Astrocyte (in vitro differentiated cells and primary cell): ENCODE results near the gene CCNI. TPM values are rescaled to one million over a fixed set of nuclear protein-coding genes. Genes with fewer than 3 reads are reported as not detected.

ENCODE experiments used
- DNase-seq: peaks from one replicate; pipeline ENCODE4 v3.0.0-alpha.2; 2010; ENCODE audit warnings: low read depth
- FAIRE-seq: peaks from 2 replicates; lab custom pipeline; 2011; peaks lifted over from hg19 to GRCh38; lab: Jason Lieb, UNC
- H2AFZ ChIP-seq: 2 replicates; pipeline ENCODE4 v1.6.0; 2012; ENCODE audit warnings: low read depth, low read length, inconsistent platforms
- H3K27ac ChIP-seq: 2 replicates; pipeline ENCODE4 v1.5.1; 2011; ENCODE audit warnings: low read depth, low read length, inconsistent platforms
- H3K27me3 ChIP-seq: 2 replicates; pipeline ENCODE4 v1.6.0; 2011; ENCODE audit warnings: low read length, inconsistent platforms; ENCODE audit not compliant: insufficient read depth
- H3K36me3 ChIP-seq: 2 replicates; pipeline ENCODE4 v1.5.1; 2011; ENCODE audit warnings: low read length, inconsistent platforms; ENCODE audit not compliant: insufficient read depth
- H3K4me1 ChIP-seq: 2 replicates; pipeline ENCODE4 v1.5.1; 2011; ENCODE audit warnings: low read length, inconsistent platforms; ENCODE audit not compliant: insufficient read depth
- H3K4me2 ChIP-seq: 2 replicates; pipeline ENCODE4 v1.6.0; 2012; ENCODE audit warnings: low read length, inconsistent platforms
- H3K4me3 ChIP-seq: 2 replicates; pipeline ENCODE4 v1.5.1; 2011; ENCODE audit warnings: low read depth, mild to moderate bottlenecking, low read length, inconsistent platforms; ENCODE audit not compliant: insufficient read depth
- H3K79me2 ChIP-seq: 2 replicates; pipeline ENCODE4 v1.6.0; 2012; ENCODE audit warnings: mild to moderate bottlenecking, low read length, inconsistent platforms; ENCODE audit not compliant: insufficient read depth
- H3K9ac ChIP-seq: 2 replicates; pipeline ENCODE4 v1.6.0; 2012; ENCODE audit warnings: mild to moderate bottlenecking, low read length, inconsistent platforms
- H3K9me3 ChIP-seq: 2 replicates; pipeline ENCODE4 v1.5.1; 2012; ENCODE audit warnings: low read depth, mild to moderate bottlenecking, low read length, inconsistent platforms; ENCODE audit not compliant: insufficient read depth
- H4K20me1 ChIP-seq: 2 replicates; pipeline ENCODE4 v1.6.0; 2012; ENCODE audit warnings: low read length, inconsistent platforms; ENCODE audit not compliant: insufficient read depth
- H3K27ac Mint-ChIP-seq: one replicate; pipeline ENCODE4 v1.8.0; 2021; ENCODE audit warnings: mild to moderate bottlenecking, mixed read lengths; ENCODE audit not compliant: unreplicated experiment
- H3K27me3 Mint-ChIP-seq: one replicate; pipeline ENCODE4 v1.8.0; 2021; ENCODE audit warnings: low read depth, mixed read lengths; ENCODE audit not compliant: unreplicated experiment
- H3K36me3 Mint-ChIP-seq: one replicate; pipeline ENCODE4 v1.8.0; 2021; ENCODE audit warnings: low read depth, mixed read lengths; ENCODE audit not compliant: unreplicated experiment
- H3K4me1 Mint-ChIP-seq: one replicate; pipeline ENCODE4 v1.8.0; 2021; ENCODE audit warnings: low read depth, mixed read lengths; ENCODE audit not compliant: unreplicated experiment
- H3K4me3 Mint-ChIP-seq: one replicate; pipeline ENCODE4 v1.8.0; 2021; ENCODE audit warnings: mild to moderate bottlenecking, moderate library complexity, mixed read lengths; ENCODE audit not compliant: unreplicated experiment
- H3K9me3 Mint-ChIP-seq: one replicate; pipeline ENCODE4 v1.8.0; 2021; ENCODE audit warnings: mild to moderate bottlenecking, mixed read lengths; ENCODE audit not compliant: unreplicated experiment
- EZH2 ChIP-seq: IDR thresholded peaks from 2 replicates; pipeline ENCODE4 v1.6.1; 2012; ENCODE audit warnings: mild to moderate bottlenecking, low read length, inconsistent platforms; ENCODE audit not compliant: insufficient read depth
- total RNA-seq: library from RNA; stranded (reverse); gene quantifications from 2 replicates; pipeline ENCODE4 v1.2.1, GENCODE V29; 2021
- TF ChIP-seq, protein P1 (sequence below): IDR thresholded peaks from 2 replicates; pipeline ENCODE4 v1.5.1; 2011; ENCODE audit warnings: low read depth, mild to moderate bottlenecking, inconsistent platforms, low read length, moderate library complexity; ENCODE audit not compliant: insufficient read depth

Gene CCNI
- total RNA-seq, 1 donor from 2014 or later = 141 TPM

DNA sequence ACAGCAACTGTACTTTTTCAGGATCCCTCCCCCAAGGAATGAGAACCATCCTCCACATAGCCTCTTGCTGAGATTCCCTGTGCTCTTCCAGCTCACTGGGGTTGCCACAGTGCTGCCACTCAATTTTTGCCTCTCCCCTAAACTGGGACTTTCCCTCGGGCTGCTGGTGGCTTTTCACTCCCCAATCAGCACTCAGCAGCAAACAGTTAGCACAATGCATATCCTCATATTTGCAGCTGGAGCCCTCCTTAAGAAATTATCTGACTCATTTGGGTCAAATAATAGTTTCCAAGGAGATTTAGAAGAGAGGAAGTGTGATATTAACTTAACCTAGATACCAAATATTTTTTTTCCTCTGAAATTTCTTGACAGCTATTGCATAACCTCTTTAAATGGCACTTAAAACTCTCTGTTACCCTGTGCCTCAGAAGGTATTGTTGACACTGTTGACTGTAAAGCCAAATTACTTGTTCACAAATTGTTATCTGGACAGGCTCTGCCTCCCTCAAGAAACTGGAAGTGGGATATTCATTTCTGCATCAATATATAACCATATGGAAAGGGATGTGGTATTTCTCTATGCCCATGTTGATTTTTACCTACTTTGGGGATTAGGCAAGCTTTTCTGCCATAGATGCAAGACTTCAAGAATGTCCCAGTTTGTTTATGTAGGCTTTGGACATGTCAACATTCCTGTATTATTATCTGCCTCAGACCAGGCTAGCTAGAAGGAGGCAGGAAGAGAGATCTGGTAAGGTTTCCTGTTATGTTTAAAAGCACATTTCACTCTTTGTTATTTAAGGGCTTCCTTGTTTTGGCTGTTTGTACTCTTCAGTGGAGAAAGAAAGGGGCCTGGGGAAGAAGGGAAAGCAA is 68.2 kb downstream of the CCNI start:
- H3K27ac Mint-ChIP-seq = peak overlapping the region; percentile 70
- H3K36me3 Mint-ChIP-seq = peaks cover 34% of the 10 kb centered on the region
- no peaks in the 10 kb centered on the region for H4K20me1 ChIP-seq
- H2AFZ ChIP-seq = no peak overlapping the region
- H3K9me3 ChIP-seq = no peaks in the 10 kb centered on the region
- no peaks in the 10 kb centered on the region for H3K27me3 Mint-ChIP-seq
- H3K36me3 ChIP-seq = peaks cover 49% of the 10 kb centered on the region
- TF ChIP-seq, protein P1, sequence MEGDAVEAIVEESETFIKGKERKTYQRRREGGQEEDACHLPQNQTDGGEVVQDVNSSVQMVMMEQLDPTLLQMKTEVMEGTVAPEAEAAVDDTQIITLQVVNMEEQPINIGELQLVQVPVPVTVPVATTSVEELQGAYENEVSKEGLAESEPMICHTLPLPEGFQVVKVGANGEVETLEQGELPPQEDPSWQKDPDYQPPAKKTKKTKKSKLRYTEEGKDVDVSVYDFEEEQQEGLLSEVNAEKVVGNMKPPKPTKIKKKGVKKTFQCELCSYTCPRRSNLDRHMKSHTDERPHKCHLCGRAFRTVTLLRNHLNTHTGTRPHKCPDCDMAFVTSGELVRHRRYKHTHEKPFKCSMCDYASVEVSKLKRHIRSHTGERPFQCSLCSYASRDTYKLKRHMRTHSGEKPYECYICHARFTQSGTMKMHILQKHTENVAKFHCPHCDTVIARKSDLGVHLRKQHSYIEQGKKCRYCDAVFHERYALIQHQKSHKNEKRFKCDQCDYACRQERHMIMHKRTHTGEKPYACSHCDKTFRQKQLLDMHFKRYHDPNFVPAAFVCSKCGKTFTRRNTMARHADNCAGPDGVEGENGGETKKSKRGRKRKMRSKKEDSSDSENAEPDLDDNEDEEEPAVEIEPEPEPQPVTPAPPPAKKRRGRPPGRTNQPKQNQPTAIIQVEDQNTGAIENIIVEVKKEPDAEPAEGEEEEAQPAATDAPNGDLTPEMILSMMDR = no peak
- no peak for TF ChIP-seq EZH2
- FAIRE-seq = peak; percentile 76
- peak overlapping the region; percentile 81 for H3K27ac ChIP-seq
- peak overlapping the region; percentile 51 for H3K9ac ChIP-seq
- peak; percentile 76 for DNase-seq
- no peak overlapping the region for H3K4me3 Mint-ChIP-seq
- peaks cover 45% of the 10 kb centered on the region for H3K4me1 ChIP-seq
- H3K27me3 ChIP-seq = no peaks in the 10 kb centered on the region
- peak overlapping the region; percentile 46 for H3K4me2 ChIP-seq
- peaks cover 77% of the 10 kb centered on the region for H3K4me1 Mint-ChIP-seq
- H3K4me3 ChIP-seq = no peak overlapping the region
- H3K9me3 Mint-ChIP-seq = no peaks in the 10 kb centered on the region
- H3K79me2 ChIP-seq = peaks cover 59% of the 10 kb centered on the region

DNA sequence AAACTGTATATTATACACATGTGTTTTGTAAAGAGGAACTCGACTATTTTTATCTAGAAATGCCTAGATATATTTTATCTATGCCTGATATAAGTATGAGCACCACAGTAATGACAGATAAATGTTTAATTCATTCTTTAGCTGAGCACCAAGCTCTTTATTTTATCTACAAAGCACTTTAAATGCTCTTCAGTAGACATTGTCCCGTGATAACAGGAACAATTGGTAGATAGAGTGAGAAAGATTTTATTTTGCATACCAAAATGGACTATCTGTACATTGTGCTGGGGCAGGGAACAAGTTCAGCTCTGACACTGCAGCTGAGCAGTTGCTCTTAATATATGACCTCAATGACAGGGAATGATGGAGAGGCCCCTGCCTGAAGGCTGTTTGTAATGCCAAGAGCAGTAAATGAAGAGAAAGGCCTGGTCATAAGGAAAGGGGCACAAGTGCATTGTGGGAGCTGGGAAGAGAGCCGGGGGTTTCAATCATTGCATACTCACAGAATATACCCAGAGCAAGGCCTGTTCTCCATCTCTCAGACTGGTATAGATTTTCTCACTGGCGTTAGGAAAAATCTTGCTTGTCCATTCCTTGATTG is 68.9 kb downstream of the CCNI start:
- H3K4me3 Mint-ChIP-seq = no peak overlapping the region
- H3K4me1 ChIP-seq = peaks cover 53% of the 10 kb centered on the region
- DNase-seq = no peak

More for the DNA sequence above, 68.9 kb downstream of the CCNI start:
- Histone ChIP-seq H4K20me1 (no peaks in the 10 kb centered on the region), H3K9me3 (no peaks in the 10 kb centered on the region), H3K36me3 (peaks cover 42% of the 10 kb centered on the region), H3K4me3 (no peak overlapping the region), H3K79me2 (peaks cover 59% of the 10 kb centered on the region), H3K27ac (peak overlapping the region; percentile 81), H3K27me3 (no peaks in the 10 kb centered on the region), H3K4me2 (peak overlapping the region; percentile 46), H3K9ac (peak overlapping the region; percentile 51), H2AFZ (no peak overlapping the region)
- peak overlapping the region; percentile 70 for H3K27ac Mint-ChIP-seq
- H3K9me3 Mint-ChIP-seq = no peaks in the 10 kb centered on the region
- H3K36me3 Mint-ChIP-seq = peaks cover 32% of the 10 kb centered on the region
- peaks cover 82% of the 10 kb centered on the region for H3K4me1 Mint-ChIP-seq
- FAIRE-seq = no peak
- no peaks in the 10 kb centered on the region for H3K27me3 Mint-ChIP-seq
- no peak for TF ChIP-seq EZH2
- TF ChIP-seq, protein P1 = no peak
